ENCODE data around the gene RBM33. TPM values are rescaled to one million over a fixed set of nuclear protein-coding genes. Genes with fewer than 3 reads are reported as not detected.

RBM33 gene
- total RNA-seq, 1 donor from 2014 or later, result 62.8 TPM

DNA sequence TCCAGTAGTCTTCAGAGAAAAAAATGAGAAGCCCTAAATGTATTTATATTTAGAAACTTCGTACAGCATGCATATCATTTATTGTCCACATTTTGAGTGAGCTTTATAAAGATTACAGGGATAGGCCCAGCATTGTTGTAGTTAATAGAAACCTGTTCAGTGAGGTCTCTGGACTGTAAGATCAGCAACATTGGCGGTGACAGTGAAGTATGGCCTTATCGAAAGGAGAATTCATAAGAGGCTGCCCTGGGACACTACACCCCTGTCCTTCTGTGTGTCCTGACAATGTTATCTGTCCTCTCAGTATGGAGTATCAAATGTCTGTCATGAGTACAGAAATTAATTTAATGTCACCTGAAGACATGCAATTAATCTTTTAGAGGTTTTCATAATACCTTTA lies 110.6 kb downstream of the RBM33 start:
- Histone ChIP-seq H3K4me1 (peaks cover 43% of the 10 kb centered on the region), H3K9me3 (no peaks in the 10 kb centered on the region), H3K27ac (no peak overlapping the region), H3K27me3 (no peaks in the 10 kb centered on the region), H3K36me3 (peaks cover 4% of the 10 kb centered on the region), H3K4me3 (no peak overlapping the region)
- TF ChIP-seq, protein P1, sequence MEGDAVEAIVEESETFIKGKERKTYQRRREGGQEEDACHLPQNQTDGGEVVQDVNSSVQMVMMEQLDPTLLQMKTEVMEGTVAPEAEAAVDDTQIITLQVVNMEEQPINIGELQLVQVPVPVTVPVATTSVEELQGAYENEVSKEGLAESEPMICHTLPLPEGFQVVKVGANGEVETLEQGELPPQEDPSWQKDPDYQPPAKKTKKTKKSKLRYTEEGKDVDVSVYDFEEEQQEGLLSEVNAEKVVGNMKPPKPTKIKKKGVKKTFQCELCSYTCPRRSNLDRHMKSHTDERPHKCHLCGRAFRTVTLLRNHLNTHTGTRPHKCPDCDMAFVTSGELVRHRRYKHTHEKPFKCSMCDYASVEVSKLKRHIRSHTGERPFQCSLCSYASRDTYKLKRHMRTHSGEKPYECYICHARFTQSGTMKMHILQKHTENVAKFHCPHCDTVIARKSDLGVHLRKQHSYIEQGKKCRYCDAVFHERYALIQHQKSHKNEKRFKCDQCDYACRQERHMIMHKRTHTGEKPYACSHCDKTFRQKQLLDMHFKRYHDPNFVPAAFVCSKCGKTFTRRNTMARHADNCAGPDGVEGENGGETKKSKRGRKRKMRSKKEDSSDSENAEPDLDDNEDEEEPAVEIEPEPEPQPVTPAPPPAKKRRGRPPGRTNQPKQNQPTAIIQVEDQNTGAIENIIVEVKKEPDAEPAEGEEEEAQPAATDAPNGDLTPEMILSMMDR (IDR thresholded peaks at IDR 0.05), result no peak
- intact Hi-C loops (cut with DNase I), result no loop called here
- ATAC-seq (no peak), DNase-seq (no peak)

DNA sequence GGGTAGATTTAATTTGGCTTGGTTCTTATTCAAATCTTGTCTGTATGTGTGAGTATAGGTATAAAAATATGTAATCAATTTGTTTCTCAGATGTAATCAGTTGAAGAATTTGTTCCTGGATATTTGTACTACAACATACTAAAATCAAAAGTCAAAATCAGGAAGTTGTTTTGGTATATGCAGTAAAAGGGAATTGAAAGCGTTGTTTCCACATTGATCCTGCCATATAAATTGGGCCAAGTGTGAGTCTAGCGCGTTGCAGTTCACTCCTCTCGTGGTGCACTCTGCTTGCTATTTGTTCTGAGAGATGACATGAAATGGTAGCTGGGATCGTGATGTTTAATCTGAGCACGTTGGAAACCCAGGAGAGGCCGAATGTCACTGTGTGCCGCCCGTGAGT lies 111.9 kb downstream of the RBM33 start:
- H3K4me1 ChIP-seq, result peaks cover 30% of the 10 kb centered on the region
- peak; percentile 75 for ATAC-seq

DNA sequence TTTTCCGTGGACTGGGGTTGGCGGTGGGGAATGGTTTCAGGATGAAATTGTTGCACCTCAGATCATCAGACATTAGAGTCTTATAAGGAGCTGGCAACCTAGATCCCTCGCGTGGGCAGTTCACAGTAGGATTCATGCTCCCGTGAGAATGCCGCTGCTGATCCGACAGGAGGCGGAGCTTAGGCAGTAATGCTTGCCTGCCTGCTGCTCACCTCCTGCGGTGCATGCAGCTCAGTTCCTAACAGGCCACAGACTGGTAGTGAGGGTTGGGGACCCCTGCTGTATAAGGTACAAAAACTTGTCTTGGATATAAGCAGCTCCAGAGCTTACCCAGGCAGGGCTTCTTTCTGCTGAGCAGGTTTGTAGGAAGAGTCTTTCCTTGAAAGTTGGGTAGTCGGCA lies 113.9 kb downstream of the RBM33 start:
- TF ChIP-seq, protein P1 (IDR thresholded peaks at IDR 0.05), result no peak
- Histone ChIP-seq H3K4me3 (no peak overlapping the region), H3K4me1 (peaks cover 28% of the 10 kb centered on the region), H3K9me3 (no peaks in the 10 kb centered on the region), H3K27ac (no peak overlapping the region), H3K36me3 (peaks cover 10% of the 10 kb centered on the region), H3K27me3 (no peaks in the 10 kb centered on the region)
- DNase-seq (no peak), ATAC-seq (no peak)
- intact Hi-C loops (cut with DNase I), result no loop called here

More for the DNA sequence above, 111.9 kb downstream of the RBM33 start:
- no peak overlapping the region for H3K27ac ChIP-seq
- DNase-seq, result no peak
- no peak overlapping the region for H3K4me3 ChIP-seq
- H3K9me3 ChIP-seq, result no peaks in the 10 kb centered on the region
- no peaks in the 10 kb centered on the region for H3K27me3 ChIP-seq
- peaks cover 10% of the 10 kb centered on the region for H3K36me3 ChIP-seq
- intact Hi-C loops (cut with DNase I), result no loop called here
- TF ChIP-seq, protein P1 (IDR thresholded peaks at IDR 0.05), result no peak

DNA sequence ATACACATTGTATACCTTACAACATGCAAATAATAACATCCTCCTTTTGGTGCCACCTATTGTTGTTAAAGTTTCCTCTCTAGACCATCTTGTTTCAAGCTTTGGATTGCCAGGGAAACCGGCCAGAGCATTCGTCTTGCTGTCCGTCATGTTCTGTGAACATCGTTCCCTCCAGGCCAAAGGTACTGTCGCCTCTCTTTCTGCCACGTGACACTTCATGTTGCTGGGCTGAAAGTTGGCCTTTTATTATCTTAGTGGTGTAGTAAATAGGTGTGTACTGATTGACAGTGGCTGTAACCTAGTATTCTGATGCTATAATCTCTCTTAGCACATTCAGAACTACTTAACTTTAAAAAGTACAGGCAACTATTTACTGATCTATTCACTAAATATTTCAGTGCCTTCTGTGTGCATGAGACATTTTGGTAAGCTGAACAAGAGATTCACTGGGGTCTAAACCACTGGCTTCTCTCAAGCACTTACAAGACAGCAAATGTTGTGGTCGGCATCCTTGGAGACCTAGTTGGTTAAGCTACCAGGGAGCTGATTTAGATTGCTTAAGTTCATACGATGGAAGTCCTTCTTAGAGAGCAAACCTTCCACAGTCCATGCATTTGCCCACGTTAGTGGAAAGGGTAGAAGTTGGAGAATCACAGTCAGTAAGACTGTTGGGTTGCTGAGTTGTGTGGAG lies 115.4 kb downstream of the RBM33 start:
- intact Hi-C loops (cut with DNase I), result no loop called here
- H3K4me3 ChIP-seq, result no peak overlapping the region

DNA sequence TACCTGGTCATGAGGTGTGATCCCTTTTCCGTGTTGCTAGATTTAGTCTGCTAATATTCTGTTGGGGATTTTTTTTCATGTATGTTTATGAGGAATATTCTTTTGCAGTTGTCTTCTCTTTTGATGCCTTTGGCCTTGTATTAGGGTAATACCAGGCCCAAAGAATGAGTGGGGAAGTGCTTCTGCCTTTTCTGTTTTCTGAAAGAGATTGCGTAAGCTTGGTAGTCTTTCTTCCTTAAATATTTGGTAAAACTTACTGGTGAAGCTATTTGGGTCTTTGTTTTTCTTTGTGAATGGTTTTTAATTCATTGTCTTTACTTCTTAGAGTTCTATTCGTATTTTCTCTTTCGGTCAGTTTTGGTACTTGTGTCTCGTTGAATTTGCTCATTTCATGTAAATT lies 116.7 kb downstream of the RBM33 start:
- TF ChIP-seq, protein P1 (IDR thresholded peaks at IDR 0.05), result no peak
- no peaks in the 10 kb centered on the region for H3K9me3 ChIP-seq
- no peak overlapping the region for H3K27ac ChIP-seq
- no peak for DNase-seq
- H3K4me1 ChIP-seq, result peaks cover 22% of the 10 kb centered on the region
- intact Hi-C loops (cut with DNase I), result no loop called here
- H3K4me3 ChIP-seq, result no peak overlapping the region
- no peaks in the 10 kb centered on the region for H3K27me3 ChIP-seq
- peaks cover 33% of the 10 kb centered on the region for H3K36me3 ChIP-seq
- ATAC-seq, result peak; percentile 20

More for the DNA sequence above, 115.4 kb downstream of the RBM33 start:
- no peaks in the 10 kb centered on the region for H3K27me3 ChIP-seq
- no peak overlapping the region for H3K27ac ChIP-seq
- TF ChIP-seq, protein P1 (IDR thresholded peaks at IDR 0.05), result no peak
- no peaks in the 10 kb centered on the region for H3K9me3 ChIP-seq
- H3K36me3 ChIP-seq, result peaks cover 20% of the 10 kb centered on the region
- H3K4me1 ChIP-seq, result peaks cover 29% of the 10 kb centered on the region
- DNase-seq (no peak), ATAC-seq (no peak)
